ENCODE measurements around the gene TXNDC8. TPM values are rescaled to one million over a fixed set of nuclear protein-coding genes. Genes with fewer than 3 reads are reported as not detected.

TXNDC8 gene
- total RNA-seq, 1 experiment from 2014 or later: not detected

GRCh38 chr9:110356639-110357395 lies 19.2 kb upstream of the TXNDC8 start:
- Mint-ChIP-seq H3K27ac (ENCODE audit: low read depth, unreplicated experiment) (no peak overlapping the region), H3K9me3 (ENCODE audit: unreplicated experiment) (no peaks in the 10 kb centered on the region), H3K4me3 (ENCODE audit: unreplicated experiment) (no peak overlapping the region), H3K27me3 (ENCODE audit: insufficient read depth, unreplicated experiment) (no peaks in the 10 kb centered on the region), H3K36me3 (ENCODE audit: insufficient read depth, unreplicated experiment) (no peaks in the 10 kb centered on the region), H3K4me1 (ENCODE audit: insufficient read depth, unreplicated experiment) (no peaks in the 10 kb centered on the region)
- intact Hi-C loops (cut with micrococcal nuclease): no loop called here
- TF ChIP-seq CTCF (IDR thresholded peaks at IDR 0.05; ENCODE audit: unreplicated experiment): no peak
- ChIA-PET POLR2A (interaction anchor here (0.6 kb wide), 1 partner anchor 239 kb away, joined by 3 read pairs; no protein-coding TSS in a partner anchor), CTCF (interaction anchor here (0.9 kb wide), 1 partner anchor 173 kb away, joined by 3 read pairs; no protein-coding TSS in a partner anchor)
- DNase-seq (ENCODE audit: unreplicated experiment): no peak
- BruUV-seq (replicated peaks): no TSS peak

GRCh38 chr9:110355911-110356310 lies 18.2 kb upstream of the TXNDC8 start:
- Mint-ChIP-seq H3K4me1 (ENCODE audit: insufficient read depth, unreplicated experiment) (peaks cover 3% of the 10 kb centered on the region), H3K27ac (ENCODE audit: low read depth, unreplicated experiment) (no peak overlapping the region), H3K4me3 (ENCODE audit: unreplicated experiment) (no peak overlapping the region), H3K36me3 (ENCODE audit: insufficient read depth, unreplicated experiment) (no peaks in the 10 kb centered on the region), H3K27me3 (ENCODE audit: insufficient read depth, unreplicated experiment) (no peaks in the 10 kb centered on the region), H3K9me3 (ENCODE audit: unreplicated experiment) (no peaks in the 10 kb centered on the region)
- no peak for TF ChIP-seq CTCF (IDR thresholded peaks at IDR 0.05; ENCODE audit: unreplicated experiment)
- DNase-seq (ENCODE audit: unreplicated experiment): no peak
- ChIA-PET POLR2A (no interaction called here), CTCF (no interaction called here)
- intact Hi-C loops (cut with micrococcal nuclease): no loop called here
- no TSS peak for BruUV-seq (replicated peaks)

GRCh38 chr9:110351009-110351467 lies 13.4 kb upstream of the TXNDC8 start:
- Mint-ChIP-seq H3K9me3 (ENCODE audit: unreplicated experiment) (no peaks in the 10 kb centered on the region), H3K27ac (ENCODE audit: low read depth, unreplicated experiment) (peak overlapping the region; percentile 67), H3K4me1 (ENCODE audit: insufficient read depth, unreplicated experiment) (peaks cover 14% of the 10 kb centered on the region), H3K36me3 (ENCODE audit: insufficient read depth, unreplicated experiment) (no peaks in the 10 kb centered on the region), H3K27me3 (ENCODE audit: insufficient read depth, unreplicated experiment) (no peaks in the 10 kb centered on the region), H3K4me3 (ENCODE audit: unreplicated experiment) (no peak overlapping the region)
- CTCF ChIA-PET: interaction anchor here (0.6 to 1.9 kb wide), 5 partner anchors 10 to 286 kb away, joined by 3 to 9 read pairs (median 4); no protein-coding TSS in a partner anchor
- BruUV-seq (replicated peaks): no TSS peak
- POLR2A ChIA-PET: interaction anchor here (0.5 to 2.9 kb wide), 17 partner anchors 8 to 1489 kb away, joined by 3 to 28 read pairs (median 3); partner anchors contain the start of gene TXN
- peak; percentile 76 for DNase-seq (ENCODE audit: unreplicated experiment)
- TF ChIP-seq CTCF (IDR thresholded peaks at IDR 0.05; ENCODE audit: unreplicated experiment): no peak
- intact Hi-C loops (cut with micrococcal nuclease): loop anchor here (2.0 to 5.0 kb wide), 2 partner anchors 94 to 231 kb away; partner anchors contain the start of gene TXN

- no peaks in the 10 kb centered on the region for H3K27me3 Mint-ChIP-seq (ENCODE audit: insufficient read depth, unreplicated experiment)
- no TSS peak for BruUV-seq (replicated peaks)
- ChIA-PET CTCF (interaction anchor here (0.6 to 0.7 kb wide), 2 partner anchors 8 to 23 kb away, joined by 3 read pairs; partner anchors contain the start of gene TXNDC8), POLR2A (no interaction called here)
- no peak overlapping the region for H3K4me3 Mint-ChIP-seq (ENCODE audit: unreplicated experiment)
- no peaks in the 10 kb centered on the region for H3K9me3 Mint-ChIP-seq (ENCODE audit: unreplicated experiment)
- no peak overlapping the region for H3K27ac Mint-ChIP-seq (ENCODE audit: low read depth, unreplicated experiment)
- no peak for DNase-seq (ENCODE audit: unreplicated experiment)
- intact Hi-C loops (cut with micrococcal nuclease): no loop called here
- H3K36me3 Mint-ChIP-seq (ENCODE audit: insufficient read depth, unreplicated experiment): peaks cover 4% of the 10 kb centered on the region
- H3K4me1 Mint-ChIP-seq (ENCODE audit: insufficient read depth, unreplicated experiment): peaks cover 14% of the 10 kb centered on the region
- TF ChIP-seq CTCF (IDR thresholded peaks at IDR 0.05; ENCODE audit: unreplicated experiment): no peak
Observed at GRCh38 chr9:110346325-110346724, 8.7 kb upstream of the TXNDC8 start.

Data from MCF 10A (cell line).